Frontal cortex (tissue), 4 donors: Measurements from ENCODE around the gene GAS7. TPM values are rescaled to one million over a fixed set of nuclear protein-coding genes. Genes with fewer than 3 reads are reported as not detected.

Source experiments
- DNase-seq, 2 donors: peaks; one replicate each; pipeline ENCODE4 v3.0.0; 2012; ENCODE audit warnings: low spot score in 2 of 2
- FAIRE-seq: peaks from 2 replicates; lab custom pipeline; 2012; peaks lifted over from hg19 to GRCh38; lab: Jason Lieb, UNC
- total RNA-seq: library from RNA; depleted of rRNA; stranded (reverse); fragments of >200 nt; gene quantifications from one replicate; pipeline ENCODE4 v1.2.3, GENCODE V29; 2014
- donor health status: control.
- donor health status: control.
- donor health status: control.

Gene GAS7
- total RNA-seq, 1 donor from 2014 or later, result 67.7 TPM

GRCh38 chr17:10205549-10206185 is 7.3 kb upstream of the GAS7 start:
- FAIRE-seq, result no peak
- DNase-seq, result no peak

GRCh38 chr17:10201680-10202079 is 3.3 kb upstream of the GAS7 start:
- DNase-seq (no peak), FAIRE-seq (no peak)

- FAIRE-seq, result no peak
Measured at GRCh38 chr17:10200645-10201044, 2.2 kb upstream of the GAS7 start.

GRCh38 chr17:10200016-10200415 is 1.6 kb upstream of the GAS7 start:
- no peak for DNase-seq
- no peak for FAIRE-seq

More at GRCh38 chr17:10200645-10201044, 2.2 kb upstream of the GAS7 start:
- no peak for DNase-seq

GRCh38 chr17:10197721-10198508 is 491 bp downstream of the GAS7 start:
- FAIRE-seq (no peak), DNase-seq (no peak)

- FAIRE-seq, result no peak
- peak in 1 of 2 donors; percentile 50 for DNase-seq
Measured at GRCh38 chr17:10197362-10197720, 1.1 kb downstream of the GAS7 start.

- DNase-seq, result no peak
- no peak for FAIRE-seq
Measured at GRCh38 chr17:10196941-10197340, 1.5 kb downstream of the GAS7 start.

- no peak for DNase-seq
- FAIRE-seq, result no peak
Measured at GRCh38 chr17:10196384-10196895, 2.0 kb downstream of the GAS7 start.

GRCh38 chr17:10195090-10195805 is 3.2 kb downstream of the GAS7 start:
- DNase-seq, result no peak
- no peak for FAIRE-seq

- FAIRE-seq, result no peak
- DNase-seq, result no peak
Measured at GRCh38 chr17:10193632-10194031, 4.8 kb downstream of the GAS7 start.

GRCh38 chr17:10192972-10193371 is 5.4 kb downstream of the GAS7 start:
- DNase-seq (no peak), FAIRE-seq (no peak)

- FAIRE-seq, result no peak
- no peak for DNase-seq
Measured at GRCh38 chr17:10192461-10192860, 5.9 kb downstream of the GAS7 start.

- FAIRE-seq (no peak), DNase-seq (no peak)
Measured at GRCh38 chr17:10187456-10187855, 10.9 kb downstream of the GAS7 start.

- DNase-seq (no peak), FAIRE-seq (no peak)
Measured at GRCh38 chr17:10186771-10187410, 11.5 kb downstream of the GAS7 start.

GRCh38 chr17:10183931-10184930 is 14.2 kb downstream of the GAS7 start:
- DNase-seq, result no peak
- no peak for FAIRE-seq

GRCh38 chr17:10182785-10183184 is 15.6 kb downstream of the GAS7 start:
- FAIRE-seq, result no peak
- DNase-seq, result no peak

- FAIRE-seq (no peak), DNase-seq (no peak)
Measured at GRCh38 chr17:10178506-10178991, 19.9 kb downstream of the GAS7 start.

GRCh38 chr17:10177913-10178505 is 20.4 kb downstream of the GAS7 start:
- FAIRE-seq (no peak), DNase-seq (no peak)
